NK-92 (cell line): ENCODE results near the gene C10orf120.

Experiments used
- DNase-seq: peaks from one replicate; lab custom pipeline; 2025; ENCODE audit not compliant: unreplicated experiment; lab: John Stamatoyannopoulos, UW

The C10orf120 gene

DNA sequence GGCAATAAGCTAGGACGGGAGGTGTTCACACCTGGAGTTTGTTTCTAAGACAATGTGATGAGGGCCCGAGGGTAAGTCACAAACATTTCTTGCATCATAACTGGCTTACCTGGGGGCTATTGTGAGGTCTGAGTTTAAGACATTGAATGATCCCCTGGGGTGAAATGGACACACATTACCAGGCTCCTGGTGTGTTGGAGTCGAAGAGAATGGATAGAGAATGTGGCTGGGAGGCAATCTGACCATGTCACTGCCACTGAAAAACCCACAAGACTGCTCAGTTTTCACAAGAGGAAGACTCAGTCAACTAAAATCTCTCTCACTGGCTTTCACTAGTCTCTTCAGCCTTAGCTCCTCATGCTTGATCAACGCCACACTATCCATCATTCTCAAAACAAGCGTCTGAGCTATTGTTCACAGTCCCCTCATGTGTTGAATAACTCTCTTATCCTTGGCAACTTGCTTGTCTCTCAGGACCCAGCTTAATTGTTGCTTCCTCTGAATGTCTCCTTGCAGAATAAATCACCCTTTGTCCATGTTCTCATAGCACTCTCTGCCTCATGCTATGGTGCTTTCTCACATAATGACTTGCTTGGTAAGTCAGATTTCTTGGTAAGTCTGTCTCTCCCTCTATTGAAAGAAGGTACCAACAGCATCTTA, at the start of gene C10orf120:
Gene C10orf120 (minus strand): TSS at position 51 of the 660 bp plus-strand sequence. CDS start 56 bp downstream, outside the sequence.
- DNase-seq: no peak

DNA sequence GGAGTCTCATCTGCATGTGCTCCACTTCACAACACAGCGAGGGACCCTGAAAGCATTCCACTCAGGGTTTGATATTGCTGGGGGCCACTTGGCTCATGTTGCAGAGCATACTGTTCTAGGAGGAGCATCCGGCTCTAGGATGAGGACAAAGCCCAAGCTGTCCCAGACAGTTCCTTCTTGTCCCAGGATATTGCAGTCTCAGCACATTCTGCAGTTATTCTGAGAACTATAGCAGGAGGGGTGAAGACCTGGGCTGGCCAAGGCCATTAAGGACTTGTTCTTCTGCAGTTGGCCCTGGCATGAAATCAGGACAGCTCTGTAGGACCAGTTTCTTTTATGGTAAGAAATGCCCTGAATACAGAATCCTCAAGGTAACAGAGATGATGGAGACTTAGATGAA, 48.9 kb upstream of the C10orf120 start:
- DNase-seq: no peak

DNA sequence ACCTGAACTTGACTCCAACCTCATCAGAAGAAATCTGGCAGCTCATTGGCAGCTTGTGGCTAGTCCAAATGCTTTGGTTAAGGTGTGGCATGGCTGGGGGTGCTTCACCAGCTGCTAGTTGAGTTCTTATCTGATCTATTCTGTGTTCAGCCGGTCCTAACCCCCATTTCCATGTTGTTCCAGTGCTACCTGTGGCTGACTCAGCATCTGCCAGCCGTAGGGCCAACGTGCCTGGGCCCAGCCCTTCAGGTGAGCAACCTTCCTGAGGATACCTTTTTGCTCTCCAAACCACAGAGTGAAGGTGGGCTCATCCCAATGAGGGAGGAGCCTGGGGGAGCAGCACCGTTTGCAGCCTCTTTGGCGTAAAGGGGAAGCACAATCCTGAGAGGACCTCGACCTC, 46.8 kb upstream of the C10orf120 start:
- DNase-seq: no peak

DNA sequence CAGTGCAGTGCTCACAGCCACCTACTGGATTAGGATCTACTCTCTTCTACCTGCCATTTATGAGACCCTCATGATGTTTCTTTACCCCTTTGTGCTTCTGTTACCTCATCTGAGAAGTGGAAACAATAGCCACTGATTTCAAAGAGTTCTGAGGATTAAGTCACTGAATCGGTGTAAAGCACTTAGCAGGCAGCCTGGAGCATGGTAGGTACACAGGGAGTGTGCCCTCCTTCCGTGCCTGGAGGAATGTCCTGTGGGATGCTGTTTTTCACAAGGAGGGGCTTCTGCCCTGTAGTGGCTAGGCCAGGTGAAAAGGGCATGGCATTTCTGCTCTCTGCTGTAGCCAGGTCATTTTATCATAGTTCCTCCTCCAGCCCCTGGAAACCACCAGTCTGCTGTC, 44.6 kb upstream of the C10orf120 start:
- DNase-seq: no peak

DNA sequence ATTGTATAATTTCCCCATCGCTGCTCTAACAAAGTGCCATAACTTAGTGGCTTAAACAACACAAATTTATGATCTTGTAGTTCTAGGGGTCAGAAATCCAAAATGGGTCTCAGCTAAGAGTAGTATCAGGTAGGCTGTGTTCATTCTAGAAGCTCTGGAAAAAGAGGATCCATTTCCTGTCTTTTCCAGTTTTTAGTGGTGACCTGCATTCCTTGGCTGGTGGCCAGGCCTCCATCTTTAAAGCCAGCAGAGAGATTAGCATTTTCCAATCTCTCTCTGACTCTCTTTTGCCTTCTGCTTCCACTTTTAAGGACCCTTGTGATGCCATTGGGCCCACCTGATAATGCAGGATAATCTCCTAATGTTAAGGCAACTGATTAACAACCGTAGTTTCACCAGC, 41.0 kb upstream of the C10orf120 start:
- DNase-seq: no peak

DNA sequence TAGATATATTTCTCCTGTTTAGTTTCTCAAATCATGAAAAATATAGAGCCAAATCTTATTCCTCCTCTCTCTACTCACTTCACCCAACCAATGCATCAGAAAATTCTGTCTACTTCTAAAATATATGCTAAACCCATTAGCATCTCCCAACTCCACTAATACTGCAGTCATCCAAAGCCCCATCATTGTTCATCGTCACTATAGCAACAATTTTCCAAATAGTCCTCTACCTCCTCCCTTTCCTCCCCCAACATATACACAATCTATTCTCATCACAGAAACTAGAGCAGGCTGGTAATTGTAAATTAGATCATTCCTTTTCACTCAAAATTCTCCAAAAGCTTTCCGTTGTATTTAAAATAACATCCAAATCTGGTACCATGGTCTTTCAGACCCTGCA, 38.4 kb upstream of the C10orf120 start:
- no peak for DNase-seq

DNA sequence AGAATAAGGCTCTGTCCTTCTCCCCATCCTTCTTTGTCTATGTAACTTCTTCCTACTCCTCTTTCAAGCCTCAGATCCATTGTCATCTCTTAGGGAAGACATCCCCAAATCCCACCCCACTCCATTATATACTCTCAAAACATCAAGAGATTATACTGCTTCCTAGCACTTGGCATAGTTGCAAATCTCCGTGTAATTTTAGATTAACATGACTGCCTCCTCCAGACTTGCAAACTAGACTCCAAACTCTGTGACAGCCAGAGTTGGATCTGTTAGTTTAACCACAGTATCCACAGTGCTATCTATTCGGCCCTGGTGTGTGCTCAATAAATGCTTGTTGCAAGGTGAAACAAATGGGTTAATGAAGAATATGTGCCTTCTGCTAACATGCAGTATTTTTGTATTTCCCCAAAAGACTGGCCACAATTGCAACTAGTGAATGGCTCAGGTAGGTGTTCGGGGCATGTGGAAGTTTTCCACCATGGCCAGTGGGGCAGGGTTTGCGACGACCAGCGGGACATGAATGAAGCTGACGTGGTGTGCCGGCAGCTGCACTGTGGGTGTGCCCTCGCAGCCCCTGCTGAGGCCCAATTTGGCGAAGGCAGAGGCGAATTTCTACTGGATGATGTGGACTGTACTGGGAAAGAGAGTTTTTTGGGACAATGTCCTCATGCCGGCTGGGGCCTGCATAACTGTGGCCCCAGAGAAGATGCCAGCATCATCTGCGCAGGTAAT, 34.5 kb upstream of the C10orf120 start:
- no peak for DNase-seq

DNA sequence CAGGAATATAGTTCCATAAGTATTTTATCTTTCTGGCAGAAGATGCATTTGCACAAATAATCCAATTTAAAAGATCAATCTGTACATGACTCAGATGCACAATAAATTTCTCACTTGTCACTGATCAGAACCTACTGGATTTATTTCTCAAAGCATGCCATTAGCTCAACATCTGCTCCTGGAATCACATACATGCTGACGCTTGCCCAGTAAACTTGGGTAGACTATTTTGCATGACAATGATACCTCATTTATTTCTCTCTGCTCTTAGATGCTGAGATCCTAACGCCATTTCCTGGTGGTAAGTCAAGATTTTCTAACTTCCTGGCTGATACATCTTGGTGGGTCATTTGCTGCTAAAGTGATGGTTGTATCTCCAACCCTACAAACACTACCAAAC, 33.8 kb upstream of the C10orf120 start:
- DNase-seq: no peak

DNA sequence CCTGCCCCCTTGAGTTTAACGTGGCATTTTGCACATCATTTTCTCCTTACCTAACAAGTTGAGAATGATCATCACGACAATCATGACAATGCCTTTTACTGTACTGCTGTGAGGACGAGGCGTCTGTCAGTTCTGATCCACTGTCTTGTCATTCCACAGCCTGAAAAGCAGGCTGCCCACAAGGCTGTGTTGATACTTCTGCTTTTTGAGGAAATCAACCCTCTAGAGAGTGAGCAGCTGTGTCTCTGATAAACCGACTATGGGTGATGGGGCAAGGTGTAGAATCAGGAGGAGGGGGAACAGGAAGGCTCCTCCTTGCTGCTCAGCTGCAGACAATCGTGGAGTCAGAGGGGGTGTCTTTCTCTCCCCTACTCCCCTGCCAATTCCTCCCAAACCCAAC, 30.6 kb upstream of the C10orf120 start:
- DNase-seq: no peak

DNA sequence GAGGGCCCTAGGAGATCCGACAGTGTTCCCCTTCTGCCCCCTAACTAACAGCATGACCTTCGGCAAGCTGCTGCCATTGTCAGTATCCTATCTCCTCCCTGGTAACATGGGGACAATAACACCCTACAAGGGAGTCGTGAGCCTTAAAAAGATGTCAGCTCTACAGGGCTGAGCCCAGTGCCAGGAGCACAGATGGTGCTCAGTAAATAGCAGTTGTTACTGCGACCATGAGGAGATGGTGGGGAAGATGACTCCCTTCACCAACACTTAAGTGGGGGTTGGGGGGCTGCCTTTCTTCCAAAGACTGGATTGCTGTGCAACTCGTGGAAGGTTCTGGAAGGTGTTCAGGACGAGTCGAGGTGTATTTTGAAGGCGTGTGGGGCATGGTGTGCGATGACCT, 29.5 kb upstream of the C10orf120 start:
- DNase-seq: no peak

DNA sequence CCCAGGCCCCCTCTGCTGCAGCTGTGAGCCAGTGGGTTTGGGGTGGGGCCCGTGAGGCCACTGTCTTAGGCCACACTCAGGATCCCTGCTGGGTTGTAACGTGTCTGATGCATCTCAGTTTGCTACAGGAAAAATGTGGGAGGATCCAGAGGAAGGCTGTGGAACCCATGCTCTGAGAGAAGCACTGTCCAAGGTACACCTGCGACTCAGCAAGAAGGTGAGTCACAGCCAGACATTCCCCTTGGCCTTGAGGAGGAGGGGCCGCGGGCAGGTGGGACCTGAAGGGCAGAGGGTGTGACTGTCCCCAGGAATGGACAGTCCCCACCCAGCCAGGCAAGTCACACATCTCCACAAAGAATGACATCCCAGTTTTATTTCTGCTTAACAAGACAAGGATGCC, 27.8 kb upstream of the C10orf120 start:
- DNase-seq: no peak

DNA sequence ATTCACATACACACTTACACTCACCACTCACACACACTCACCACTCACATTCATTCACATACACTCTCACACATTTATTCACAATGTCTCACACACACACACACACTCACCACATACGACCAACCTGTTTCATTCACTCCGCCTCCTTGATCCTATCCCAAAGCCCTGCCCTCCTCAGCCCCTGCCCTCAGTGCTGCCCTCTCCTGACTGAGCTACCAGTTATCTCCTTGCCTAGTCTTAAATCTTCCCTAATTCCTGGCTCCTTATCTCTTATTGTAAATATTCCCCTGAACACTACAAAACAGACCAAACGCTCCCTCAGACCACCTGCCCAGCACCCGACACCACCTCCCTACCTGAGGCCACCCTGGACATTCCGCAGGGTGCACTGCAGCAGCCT, 26.1 kb upstream of the C10orf120 start:
- no peak for DNase-seq

DNA sequence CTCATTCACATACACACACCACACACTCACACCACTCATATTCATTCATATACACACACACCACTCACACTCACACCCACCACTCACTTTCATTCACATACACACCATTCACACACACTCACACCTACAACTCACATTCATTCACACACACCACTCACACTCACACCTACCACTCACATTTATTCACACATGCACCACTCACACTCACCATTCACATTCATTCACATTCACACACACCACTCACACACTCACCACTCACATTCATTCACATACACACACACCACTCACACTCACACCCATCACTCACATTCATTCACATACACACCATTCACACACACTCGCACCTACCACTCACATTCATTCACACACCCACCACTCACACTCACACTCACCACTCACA, 25.4 kb upstream of the C10orf120 start:
- no peak for DNase-seq

DNA sequence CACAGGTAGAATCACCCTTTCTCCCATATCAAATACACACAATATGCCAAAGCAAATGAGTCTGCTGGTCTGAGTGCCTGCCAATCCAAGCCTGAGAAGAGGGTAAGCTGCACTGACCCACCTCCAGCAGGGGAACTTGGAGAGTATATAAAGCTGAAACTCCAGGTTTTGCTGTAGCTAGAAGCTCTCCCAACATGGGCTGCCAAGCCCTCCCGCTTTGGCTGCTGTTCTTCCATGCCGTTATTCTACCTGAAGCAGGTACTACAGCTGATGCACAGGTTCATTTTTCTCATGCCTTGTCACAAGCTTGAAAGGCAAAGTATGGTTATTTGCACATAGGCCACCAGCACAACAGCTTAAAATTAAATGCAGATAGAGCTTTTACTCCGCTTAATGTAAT, 21.5 kb upstream of the C10orf120 start:
- DNase-seq: no peak

DNA sequence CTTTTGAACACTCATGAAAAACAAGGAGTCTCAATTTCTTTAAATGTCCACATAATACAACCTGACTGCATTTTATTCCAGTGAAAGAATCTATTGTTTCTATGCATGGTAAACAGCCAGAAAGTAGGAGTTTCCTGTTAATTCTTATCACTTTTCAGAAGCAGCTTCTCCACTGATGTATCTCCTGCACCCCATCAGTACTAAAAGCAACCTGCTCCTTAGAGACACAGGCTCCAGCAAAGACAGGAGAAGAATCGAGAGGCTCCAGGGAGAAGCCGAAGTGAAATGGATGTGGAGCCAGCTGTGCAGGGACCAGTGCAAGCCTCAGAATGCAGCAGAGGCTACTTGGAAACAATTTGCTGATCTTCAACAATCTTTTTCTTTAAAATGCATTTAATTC, 16.4 kb upstream of the C10orf120 start:
- no peak for DNase-seq

DNA sequence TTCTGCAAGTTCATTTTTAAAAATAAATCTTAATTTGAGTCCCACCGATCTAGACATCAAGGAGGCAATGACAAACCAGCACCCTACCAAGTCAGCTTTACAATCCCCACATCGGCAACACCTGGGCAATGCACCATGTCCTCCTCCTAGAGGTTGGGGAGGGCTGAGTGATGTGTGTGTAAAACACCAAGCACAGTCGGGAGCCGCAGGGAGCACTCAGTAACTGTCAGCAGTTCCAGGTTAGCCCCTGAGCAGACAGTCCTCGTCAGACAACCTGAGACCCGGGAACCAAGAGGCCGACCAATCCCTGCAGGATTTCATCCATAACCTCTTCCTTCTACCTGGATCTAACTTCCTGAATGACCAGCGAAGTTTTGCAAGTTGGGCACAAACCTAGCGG, 15.9 kb upstream of the C10orf120 start:
- DNase-seq: no peak

DNA sequence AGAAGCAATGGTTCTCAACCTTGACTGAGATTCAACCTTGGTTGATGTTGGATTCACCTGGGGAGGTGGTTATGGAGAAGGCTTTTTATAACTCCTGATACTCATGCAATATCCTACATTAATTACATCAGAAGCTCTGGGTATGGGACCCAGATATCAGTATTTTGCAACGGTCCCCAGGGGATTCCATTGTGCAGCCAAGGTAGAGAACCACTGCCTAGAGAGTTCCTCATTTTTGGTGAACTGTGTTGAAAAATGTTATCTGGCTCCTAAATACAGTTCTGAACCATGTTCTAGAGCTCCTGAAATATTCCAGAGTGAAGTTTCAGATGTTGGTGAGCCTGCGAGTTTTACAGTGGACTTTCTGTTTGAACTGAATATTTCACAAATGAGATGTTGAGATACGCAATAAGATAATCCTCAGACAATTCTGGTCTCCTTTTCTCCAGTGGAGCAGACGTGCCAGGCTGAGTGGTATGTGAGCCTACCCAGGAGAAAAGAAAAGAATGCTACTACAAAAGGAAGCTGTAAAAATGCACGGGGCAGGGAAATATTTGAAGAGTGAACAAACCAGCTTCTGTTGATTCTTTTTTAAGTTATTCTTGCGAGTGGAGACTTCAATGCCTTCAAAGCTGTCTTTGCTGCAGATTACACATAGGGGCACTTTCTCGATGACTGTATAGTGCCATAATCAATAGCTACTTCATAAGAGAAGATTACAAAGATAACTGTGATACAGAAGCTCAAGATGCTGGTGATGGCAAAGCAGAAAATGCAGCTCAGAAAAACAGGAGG, 13.6 kb upstream of the C10orf120 start:
- no peak for DNase-seq

DNA sequence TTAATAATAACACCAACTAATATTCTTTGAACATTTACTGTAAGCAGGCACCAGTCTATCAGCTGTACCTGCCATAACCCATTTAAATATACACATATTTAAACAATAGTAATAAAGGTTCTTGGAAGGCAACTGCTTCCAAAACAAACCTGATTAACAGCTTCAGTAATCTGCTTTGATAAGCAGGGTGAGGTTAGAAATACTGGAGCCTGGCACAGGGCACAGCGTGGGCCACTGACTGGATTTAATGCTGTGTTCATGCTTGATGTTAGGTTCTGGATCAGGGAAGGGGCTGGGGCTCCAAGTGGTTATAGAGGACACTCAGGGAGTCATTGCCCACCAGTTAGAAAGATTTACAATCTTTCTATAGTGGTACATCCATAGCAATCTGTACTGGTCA, 10.9 kb upstream of the C10orf120 start:
- DNase-seq: no peak

DNA sequence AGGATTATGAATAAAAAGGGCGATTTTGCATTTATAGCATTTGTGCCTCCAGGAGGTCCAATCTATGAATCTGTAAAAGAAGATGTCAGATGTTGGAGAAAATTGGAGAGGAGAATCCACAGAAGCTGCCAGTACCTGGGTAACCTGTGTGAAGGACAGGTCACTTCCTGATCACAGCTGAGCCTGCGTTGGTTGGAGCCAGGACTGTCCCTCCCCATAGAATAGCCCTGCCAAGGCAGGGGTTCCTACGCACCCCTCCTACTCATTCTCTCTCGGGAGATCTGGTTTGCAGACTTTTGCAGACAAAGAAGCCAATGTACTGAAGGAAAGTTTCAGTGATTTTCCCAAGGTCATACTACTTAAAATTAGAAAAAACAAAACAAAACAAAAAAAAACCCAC, 10.3 kb upstream of the C10orf120 start:
- no peak for DNase-seq

DNA sequence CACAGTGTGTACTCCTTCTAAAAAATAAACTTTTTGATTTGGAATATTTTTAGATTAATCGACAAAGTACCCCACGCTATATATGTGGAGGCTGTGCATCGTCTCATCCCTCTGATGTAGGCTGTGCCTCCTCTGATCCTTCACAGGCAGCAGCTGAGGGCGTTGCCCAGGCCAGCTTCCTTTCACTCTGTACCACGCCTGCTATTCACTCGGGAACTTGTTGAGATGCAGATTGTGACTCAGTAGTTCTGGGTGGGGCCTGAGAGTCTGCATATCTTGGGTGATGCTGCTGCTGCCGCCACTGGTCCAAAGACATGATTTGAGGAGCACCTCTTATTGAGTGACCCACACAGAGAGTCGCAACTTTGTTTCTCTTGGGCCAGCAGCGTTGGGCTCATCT, 7.9 kb upstream of the C10orf120 start:
- DNase-seq: no peak

DNA sequence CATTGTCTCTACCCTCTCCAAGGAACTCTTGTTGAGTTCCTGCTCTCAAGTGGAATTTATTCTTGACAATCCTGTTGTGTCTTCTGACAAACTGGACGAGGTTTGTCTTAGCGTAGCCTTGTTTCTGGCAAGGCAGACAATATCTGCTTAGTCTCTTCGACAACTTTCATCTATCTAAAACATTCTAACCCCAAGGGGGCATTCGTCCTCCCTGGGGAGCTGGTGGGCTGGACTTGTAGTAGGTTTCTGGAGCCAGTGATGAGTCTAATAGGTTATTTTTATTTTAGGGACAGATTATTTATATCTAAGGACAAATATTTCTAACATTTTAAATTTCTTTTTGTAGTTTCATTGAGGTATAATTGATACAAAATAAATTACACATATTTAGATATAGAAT, 7.3 kb upstream of the C10orf120 start:
- no peak for DNase-seq

DNA sequence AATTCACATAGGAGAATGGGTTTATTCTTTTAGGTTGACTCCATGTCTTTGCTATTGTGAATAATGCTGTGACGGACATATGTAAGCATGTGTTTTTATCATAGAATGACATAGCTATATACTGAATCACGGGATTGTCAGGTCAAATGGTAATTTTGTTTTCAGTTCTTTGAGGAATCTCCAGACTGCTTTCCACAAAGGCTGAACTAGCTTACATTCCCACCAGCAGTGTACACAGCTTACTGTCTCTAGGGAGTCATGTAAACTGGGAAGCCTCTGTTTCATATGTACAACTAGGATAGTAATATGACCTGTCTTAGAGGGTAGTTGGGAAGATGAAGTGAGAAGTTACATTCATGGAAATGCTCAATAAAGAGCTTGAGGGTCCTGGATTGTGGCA, 6.8 kb upstream of the C10orf120 start:
- no peak for DNase-seq
